Upper lobe of left lung (tissue), 6 donors: ENCODE measurements around the gene GRK5. TPM values are rescaled to one million over a fixed set of nuclear protein-coding genes. Genes with fewer than 3 reads are reported as not detected.
A peak's percentile ranks its signal among the peaks of the same experiment; 100 is the strongest.

Experiments
- ATAC-seq, 2 donors: fragments of 200-7000 bp; cut with Tn5 transposase; one replicate each; pipeline ENCODE4 v1.9.1; 2022; ENCODE audit warnings: mild to moderate bottlenecking in 2 of 2, moderate library complexity in 2 of 2; ENCODE audit not compliant: low FRiP score in 2 of 2
- DNase-seq, 2 donors: peaks; one replicate each; pipeline ENCODE4 v3.0.0-alpha.2; 2019 to 2020
- H3K27ac ChIP-seq, 4 donors: fragments of 200-600 bp; sonication (generic); one replicate each; pipeline ENCODE4 v1.5.1; 2016 to 2019
- H3K27me3 ChIP-seq, 4 donors: fragments of 200-600 bp; sonication (generic); one replicate each; pipeline ENCODE4 v1.5.1; 2017 to 2019
- H3K36me3 ChIP-seq, 4 donors: fragments of 200-600 bp; sonication (generic); one replicate each; pipeline ENCODE4 v1.5.1; 2016 to 2019
- H3K4me1 ChIP-seq, 4 donors: fragments of 200-600 bp; sonication (generic); one replicate each; pipeline ENCODE4 v1.5.1; 2018 to 2019
- H3K4me3 ChIP-seq, 4 donors: fragments of 200-600 bp; sonication (generic); one replicate each; pipeline ENCODE4 v1.5.1; 2017 to 2019; ENCODE audit warnings: mild to moderate bottlenecking in 2 of 4, moderate library complexity in 1 of 4
- H3K9me3 ChIP-seq, 4 donors: fragments of 200-600 bp; sonication (generic); one replicate each; pipeline ENCODE4 v1.5.1; 2018 to 2019
- EP300 ChIP-seq, 4 donors: sonication (generic); formaldehyde crosslinking; IDR thresholded peaks; one replicate each; pipeline ENCODE4 v1.5.1; 2017; ENCODE audit warnings: antibody characterized with exemption in 4 of 4, control low read depth in 2 of 4
- POLR2A ChIP-seq, 4 donors: fragments of 450-650 bp; IDR thresholded peaks; one replicate each; pipeline ENCODE4 v1.5.1; 2016 to 2017; ENCODE audit warnings: antibody characterized with exemption in 4 of 4, mild to moderate bottlenecking in 2 of 4
- POLR2AphosphoS5 ChIP-seq, 2 donors: sonication (generic); formaldehyde crosslinking; IDR thresholded peaks; one replicate each; pipeline ENCODE4 v1.5.1; 2017; ENCODE audit warnings: antibody characterized with exemption in 2 of 2
- WGBS, 2 donors: methylation state at CpG; one replicate each; pipeline ENCODE4 v1.1.5; 2017 to 2018; 5-methylcytosine and 5-hydroxymethylcytosine counted together
- total RNA-seq, 6 donors: library from RNA; depleted of rRNA in 4 of 6; stranded (reverse); fragments of >200 nt in 4 of 6; gene quantifications; one replicate each; pipeline versions ENCODE4 v1.1.0 to v1.2.1, GENCODE V29; 2016 to 2021
- TF ChIP-seq, protein P1 (sequence below), 6 experiments: fragments of 450-650 bp in 4 of 6; fragments of 200-600 bp in 2 of 6; sonication (generic) in 2 of 6; IDR thresholded peaks; one replicate each; pipeline ENCODE4 v1.5.1; 2016 to 2019; ENCODE audit warnings: antibody characterized with exemption in 6 of 6
- donor health status: DM: no; HTN: no; CAD: no; lungs with moderate emphysema.
- donor health status: DM: no; HTN: yes; CAD: no; lungs with severe emphysema.

GRK5 gene
- total RNA-seq, 6 donors from 2014 or later: 38.6 to 80.9 (median 61.1) TPM

GRCh38 chr10:119281581-119282071 is 74.3 kb downstream of the GRK5 start:
- 30 to 57% methylated on average over 8 to 13 of the region's 13 CpGs for WGBS, 2 donors
- Histone ChIP-seq H3K27me3 (no peaks in the 10 kb centered on the region), H3K4me1 (peaks cover 61 to 70% (median 68%) of the 10 kb centered on the region in 4 donors), H3K27ac (peak overlapping the region; percentile 43 to 73 (median 52)), H3K4me3 (no peak overlapping the region), H3K9me3 (no peaks in the 10 kb centered on the region), H3K36me3 (no peaks in the 10 kb centered on the region)
- ATAC-seq (peak in 1 of 2 donors; percentile 42), DNase-seq (no peak)
- no peak for TF ChIP-seq POLR2A (IDR thresholded peaks at IDR 0.05)
- TF ChIP-seq EP300 (IDR thresholded peaks at IDR 0.05): no peak
- TF ChIP-seq POLR2AphosphoS5 (IDR thresholded peaks at IDR 0.05): no peak
- TF ChIP-seq, protein P1, sequence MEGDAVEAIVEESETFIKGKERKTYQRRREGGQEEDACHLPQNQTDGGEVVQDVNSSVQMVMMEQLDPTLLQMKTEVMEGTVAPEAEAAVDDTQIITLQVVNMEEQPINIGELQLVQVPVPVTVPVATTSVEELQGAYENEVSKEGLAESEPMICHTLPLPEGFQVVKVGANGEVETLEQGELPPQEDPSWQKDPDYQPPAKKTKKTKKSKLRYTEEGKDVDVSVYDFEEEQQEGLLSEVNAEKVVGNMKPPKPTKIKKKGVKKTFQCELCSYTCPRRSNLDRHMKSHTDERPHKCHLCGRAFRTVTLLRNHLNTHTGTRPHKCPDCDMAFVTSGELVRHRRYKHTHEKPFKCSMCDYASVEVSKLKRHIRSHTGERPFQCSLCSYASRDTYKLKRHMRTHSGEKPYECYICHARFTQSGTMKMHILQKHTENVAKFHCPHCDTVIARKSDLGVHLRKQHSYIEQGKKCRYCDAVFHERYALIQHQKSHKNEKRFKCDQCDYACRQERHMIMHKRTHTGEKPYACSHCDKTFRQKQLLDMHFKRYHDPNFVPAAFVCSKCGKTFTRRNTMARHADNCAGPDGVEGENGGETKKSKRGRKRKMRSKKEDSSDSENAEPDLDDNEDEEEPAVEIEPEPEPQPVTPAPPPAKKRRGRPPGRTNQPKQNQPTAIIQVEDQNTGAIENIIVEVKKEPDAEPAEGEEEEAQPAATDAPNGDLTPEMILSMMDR (IDR thresholded peaks at IDR 0.05): no peak

- WGBS, 2 donors: 90 to 98% methylated on average over 8 to 9 of the region's 9 CpGs
- no peak for DNase-seq
- Histone ChIP-seq H3K4me3 (no peak overlapping the region), H3K27me3 (no peaks in the 10 kb centered on the region), H3K4me1 (peaks cover 63 to 75% (median 73%) of the 10 kb centered on the region in 4 donors), H3K27ac (peak overlapping the region; percentile 43 to 73 (median 52)), H3K36me3 (no peaks in the 10 kb centered on the region), H3K9me3 (no peaks in the 10 kb centered on the region)
- no peak for TF ChIP-seq POLR2AphosphoS5 (IDR thresholded peaks at IDR 0.05)
- no peak for TF ChIP-seq EP300 (IDR thresholded peaks at IDR 0.05)
- TF ChIP-seq, protein P1 (IDR thresholded peaks at IDR 0.05): no peak
- no peak for TF ChIP-seq POLR2A (IDR thresholded peaks at IDR 0.05)
- no peak for ATAC-seq
These were observed 75.1 kb downstream of the GRK5 start for GRCh38 chr10:119282446-119282845.

GRCh38 chr10:119283387-119283786 is 76.0 kb downstream of the GRK5 start:
- H3K4me3 ChIP-seq: no peak overlapping the region
- H3K9me3 ChIP-seq: no peaks in the 10 kb centered on the region
- no peaks in the 10 kb centered on the region for H3K36me3 ChIP-seq
- peak overlapping the region in 3 of 4 donors; percentile 32 to 45 (median 42) for H3K27ac ChIP-seq
- H3K27me3 ChIP-seq: no peaks in the 10 kb centered on the region
- ATAC-seq (no peak), DNase-seq (no peak)
- peaks cover 72 to 85% (median 80%) of the 10 kb centered on the region in 4 donors for H3K4me1 ChIP-seq
- TF ChIP-seq, protein P1 (IDR thresholded peaks at IDR 0.05): no peak
- TF ChIP-seq POLR2AphosphoS5 (IDR thresholded peaks at IDR 0.05): no peak
- TF ChIP-seq POLR2A (IDR thresholded peaks at IDR 0.05): no peak
- TF ChIP-seq EP300 (IDR thresholded peaks at IDR 0.05): no peak
- WGBS, 2 donors: 75 to 83% methylated on average over 5 of the region's 5 CpGs

DNA sequence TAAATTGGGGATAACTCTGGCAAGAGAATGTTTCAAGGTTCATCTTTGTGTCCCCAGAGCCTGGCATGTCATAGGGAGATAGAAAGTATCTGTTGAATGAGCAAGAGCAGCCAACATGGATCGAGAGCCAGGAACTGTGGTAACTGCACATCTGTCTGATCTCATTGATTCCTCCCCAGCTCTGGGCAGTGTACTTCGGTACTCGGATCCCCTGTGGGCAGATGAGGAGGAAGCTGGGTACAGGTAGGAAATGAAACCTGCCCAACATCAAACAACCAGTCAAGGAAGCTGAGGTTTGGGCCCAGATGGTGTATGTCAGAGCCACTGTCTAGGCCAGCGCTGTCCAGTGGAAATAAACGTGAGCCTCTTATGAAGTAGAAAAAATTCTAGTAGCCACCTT is 76.4 kb downstream of the GRK5 start:
- ATAC-seq (no peak), DNase-seq (no peak)
- Histone ChIP-seq H3K4me1 (peaks cover 76 to 89% (median 84%) of the 10 kb centered on the region in 4 donors), H3K27ac (peak overlapping the region in 3 of 4 donors; percentile 32 to 45 (median 42)), H3K27me3 (no peaks in the 10 kb centered on the region), H3K36me3 (no peaks in the 10 kb centered on the region), H3K9me3 (no peaks in the 10 kb centered on the region), H3K4me3 (no peak overlapping the region)
- TF ChIP-seq POLR2AphosphoS5 (IDR thresholded peaks at IDR 0.05) (no peak), POLR2A (IDR thresholded peaks at IDR 0.05) (no peak), EP300 (IDR thresholded peaks at IDR 0.05) (no peak)
- TF ChIP-seq, protein P1 (IDR thresholded peaks at IDR 0.05): no peak
- WGBS, 2 donors: 52 to 61% methylated on average over 5 of the region's 5 CpGs

GRCh38 chr10:119284679-119285096 is 77.3 kb downstream of the GRK5 start:
- TF ChIP-seq, protein P1 (IDR thresholded peaks at IDR 0.05): no peak
- TF ChIP-seq EP300 (IDR thresholded peaks at IDR 0.05) (no peak), POLR2A (IDR thresholded peaks at IDR 0.05) (no peak), POLR2AphosphoS5 (IDR thresholded peaks at IDR 0.05) (peak in 1 of 2 donors; percentile 31)
- Histone ChIP-seq H3K27me3 (no peaks in the 10 kb centered on the region), H3K9me3 (no peaks in the 10 kb centered on the region), H3K4me1 (peaks cover 85 to 95% (median 92%) of the 10 kb centered on the region in 4 donors), H3K4me3 (no peak overlapping the region), H3K27ac (peak overlapping the region in 3 of 4 donors; percentile 46 to 75 (median 72)), H3K36me3 (no peaks in the 10 kb centered on the region)
- peak in 1 of 2 donors; percentile 62 for DNase-seq
- 73 to 80% methylated on average over 1 to 7 of the region's 7 CpGs for WGBS, 2 donors
- ATAC-seq: no peak
